Loucy (cell line): ENCODE measurements around the gene PRR18.

Experiments used
- EZH2phosphoT487 ChIP-seq: fragments of 200-600 bp; IDR thresholded peaks from 2 replicates; pipeline ENCODE4 v1.6.1; 2018; ENCODE audit warnings: antibody characterized with exemption, mild to moderate bottlenecking, moderate library complexity, borderline replicate concordance
- TF ChIP-seq, protein P1 (sequence below): fragments of 200-600 bp; sonication (generic); conservative IDR thresholded peaks from 2 replicates; pipeline ENCODE4 v1.5.1; 2014; ENCODE audit warnings: mild to moderate bottlenecking, antibody characterized with exemption, low read length

DNA sequence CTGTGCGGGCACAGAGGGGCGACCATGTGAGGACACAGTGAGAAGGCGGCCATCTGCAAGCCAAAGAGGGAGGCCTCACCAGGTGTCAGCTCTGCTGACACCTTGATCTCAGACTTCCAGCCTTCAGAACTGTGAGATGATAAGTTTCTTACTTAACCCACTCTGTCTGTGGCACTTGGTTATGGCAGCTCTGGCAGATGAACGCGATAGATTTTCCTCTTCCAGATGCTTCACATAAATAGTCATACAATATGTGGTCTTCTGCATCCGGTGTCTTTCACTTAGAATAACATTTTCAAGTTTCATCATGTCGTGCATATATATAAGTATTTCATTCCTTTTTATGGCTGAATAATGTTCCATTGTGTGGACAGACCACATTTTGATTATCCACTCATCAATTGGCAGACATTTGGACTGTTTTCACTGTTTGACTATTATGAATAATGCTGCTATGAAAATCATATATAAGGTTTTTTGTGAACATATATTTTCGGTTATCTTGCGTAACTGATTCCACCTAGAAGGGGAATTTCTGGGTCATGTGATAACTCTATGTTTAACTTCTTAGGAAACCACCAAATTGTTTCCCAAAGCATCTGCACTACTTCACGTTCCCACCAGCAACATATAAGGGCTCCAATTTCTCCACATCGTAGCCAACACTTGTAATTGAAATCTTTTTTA, 30.2 kb downstream of the PRR18 start:
- TF ChIP-seq, protein P1, sequence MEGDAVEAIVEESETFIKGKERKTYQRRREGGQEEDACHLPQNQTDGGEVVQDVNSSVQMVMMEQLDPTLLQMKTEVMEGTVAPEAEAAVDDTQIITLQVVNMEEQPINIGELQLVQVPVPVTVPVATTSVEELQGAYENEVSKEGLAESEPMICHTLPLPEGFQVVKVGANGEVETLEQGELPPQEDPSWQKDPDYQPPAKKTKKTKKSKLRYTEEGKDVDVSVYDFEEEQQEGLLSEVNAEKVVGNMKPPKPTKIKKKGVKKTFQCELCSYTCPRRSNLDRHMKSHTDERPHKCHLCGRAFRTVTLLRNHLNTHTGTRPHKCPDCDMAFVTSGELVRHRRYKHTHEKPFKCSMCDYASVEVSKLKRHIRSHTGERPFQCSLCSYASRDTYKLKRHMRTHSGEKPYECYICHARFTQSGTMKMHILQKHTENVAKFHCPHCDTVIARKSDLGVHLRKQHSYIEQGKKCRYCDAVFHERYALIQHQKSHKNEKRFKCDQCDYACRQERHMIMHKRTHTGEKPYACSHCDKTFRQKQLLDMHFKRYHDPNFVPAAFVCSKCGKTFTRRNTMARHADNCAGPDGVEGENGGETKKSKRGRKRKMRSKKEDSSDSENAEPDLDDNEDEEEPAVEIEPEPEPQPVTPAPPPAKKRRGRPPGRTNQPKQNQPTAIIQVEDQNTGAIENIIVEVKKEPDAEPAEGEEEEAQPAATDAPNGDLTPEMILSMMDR: no peak
- no peak for TF ChIP-seq EZH2phosphoT487
